Measurements from ENCODE around the gene PNRC2. TPM values are rescaled to one million over a fixed set of nuclear protein-coding genes. Genes with fewer than 3 reads are reported as not detected.
"Not testable (repeated sequence)": the region's sequence is repeated elsewhere in the genome, so short reads cannot be mapped to it uniquely, and the experiment has no call there.

PNRC2 gene
- total RNA-seq, 1 donor from 2014 or later = 134 TPM

DNA sequence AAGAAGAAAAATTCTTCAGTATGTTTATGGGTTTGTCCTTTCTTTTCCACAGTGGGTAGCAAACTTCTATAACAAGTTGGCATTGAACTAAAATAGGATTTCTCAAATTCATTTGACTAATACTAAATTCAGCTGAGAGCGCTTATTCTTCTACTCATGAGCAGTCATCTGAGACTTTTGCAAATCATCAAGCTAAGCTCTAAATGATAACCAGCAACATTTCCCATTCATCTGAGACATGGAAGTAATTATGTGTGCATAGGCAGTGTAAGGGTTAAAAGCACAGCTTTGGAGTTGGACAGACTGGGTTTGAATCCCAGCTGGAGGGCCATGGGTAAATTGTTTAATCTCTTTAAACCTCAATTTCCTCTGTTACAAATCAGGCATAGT, 28.1 kb upstream of the PNRC2 start:
- Mint-ChIP-seq H3K27me3 (ENCODE audit: low read depth) (no peaks in the 10 kb centered on the region), H3K27ac (peak overlapping the region; percentile 99), H3K4me1 (peaks cover 17% of the 10 kb centered on the region), H3K4me3 (no peak overlapping the region), H3K9me3 (no peaks in the 10 kb centered on the region), H3K36me3 (no peaks in the 10 kb centered on the region)
- TF ChIP-seq, protein P1, sequence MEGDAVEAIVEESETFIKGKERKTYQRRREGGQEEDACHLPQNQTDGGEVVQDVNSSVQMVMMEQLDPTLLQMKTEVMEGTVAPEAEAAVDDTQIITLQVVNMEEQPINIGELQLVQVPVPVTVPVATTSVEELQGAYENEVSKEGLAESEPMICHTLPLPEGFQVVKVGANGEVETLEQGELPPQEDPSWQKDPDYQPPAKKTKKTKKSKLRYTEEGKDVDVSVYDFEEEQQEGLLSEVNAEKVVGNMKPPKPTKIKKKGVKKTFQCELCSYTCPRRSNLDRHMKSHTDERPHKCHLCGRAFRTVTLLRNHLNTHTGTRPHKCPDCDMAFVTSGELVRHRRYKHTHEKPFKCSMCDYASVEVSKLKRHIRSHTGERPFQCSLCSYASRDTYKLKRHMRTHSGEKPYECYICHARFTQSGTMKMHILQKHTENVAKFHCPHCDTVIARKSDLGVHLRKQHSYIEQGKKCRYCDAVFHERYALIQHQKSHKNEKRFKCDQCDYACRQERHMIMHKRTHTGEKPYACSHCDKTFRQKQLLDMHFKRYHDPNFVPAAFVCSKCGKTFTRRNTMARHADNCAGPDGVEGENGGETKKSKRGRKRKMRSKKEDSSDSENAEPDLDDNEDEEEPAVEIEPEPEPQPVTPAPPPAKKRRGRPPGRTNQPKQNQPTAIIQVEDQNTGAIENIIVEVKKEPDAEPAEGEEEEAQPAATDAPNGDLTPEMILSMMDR (IDR thresholded peaks at IDR 0.05; ENCODE audit: unreplicated experiment) = no peak
- DNase-seq (ENCODE audit: low spot score in 2 of 2, unreplicated experiment in 2 of 2) = no peak

DNA sequence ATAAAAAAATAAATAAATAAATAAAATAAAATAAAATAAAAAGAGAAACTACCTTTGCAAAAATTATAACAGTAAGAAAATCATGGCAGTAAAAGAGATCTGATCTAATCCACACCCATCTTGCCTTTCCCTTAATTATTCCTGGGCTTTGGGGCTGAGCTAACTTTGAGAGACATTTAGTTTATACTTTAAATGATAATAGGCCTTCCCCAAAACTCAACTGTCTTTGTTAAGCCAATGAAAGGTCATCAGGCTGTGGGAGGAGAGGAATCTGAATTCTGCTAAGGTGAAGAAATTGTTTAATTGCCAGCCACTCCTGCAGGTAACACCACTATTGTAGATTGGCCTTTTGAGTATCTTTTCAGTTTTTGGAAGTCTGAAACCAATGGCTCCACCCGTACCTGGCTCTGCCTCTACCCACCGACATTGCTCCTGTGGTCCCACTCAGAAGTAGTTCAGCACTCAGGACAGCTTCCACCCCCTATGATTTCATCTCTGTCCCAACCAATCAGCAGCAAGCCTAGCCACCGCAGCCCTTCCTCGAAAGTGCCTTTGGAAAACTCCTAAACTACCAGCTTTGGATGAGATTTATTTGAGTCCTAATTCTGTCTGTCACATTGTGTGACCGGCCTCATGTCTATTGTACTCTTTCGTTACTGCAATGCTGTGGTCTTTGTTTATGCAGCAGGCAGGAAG, 23.0 kb upstream of the PNRC2 start:
- Mint-ChIP-seq H3K27me3 (ENCODE audit: low read depth) (no peaks in the 10 kb centered on the region), H3K4me3 (no peak overlapping the region), H3K27ac (no peak overlapping the region), H3K4me1 (peaks cover 6% of the 10 kb centered on the region), H3K36me3 (no peaks in the 10 kb centered on the region), H3K9me3 (no peaks in the 10 kb centered on the region)
- no peak for DNase-seq (ENCODE audit: low spot score in 2 of 2, unreplicated experiment in 2 of 2)
- TF ChIP-seq, protein P1 (IDR thresholded peaks at IDR 0.05; ENCODE audit: unreplicated experiment) = no peak

DNA sequence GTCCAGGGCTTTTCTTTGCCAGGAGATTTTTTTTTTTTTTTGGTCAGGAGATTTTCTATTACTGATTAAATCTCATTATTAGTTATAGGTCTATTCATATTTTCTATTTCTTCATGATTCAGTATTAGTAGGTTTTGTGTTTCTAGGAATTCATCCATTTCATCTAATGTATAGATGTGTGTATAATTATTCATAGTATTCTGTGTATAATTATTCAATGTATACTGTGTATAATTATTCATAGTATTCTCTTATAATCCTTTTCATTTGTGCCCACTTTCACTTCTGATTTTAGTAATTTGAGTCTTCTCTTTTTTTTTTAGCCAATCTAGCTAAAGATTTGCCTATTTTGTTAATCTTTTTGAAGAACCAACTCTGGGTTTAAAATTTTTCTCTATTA, 12.3 kb upstream of the PNRC2 start:
- Mint-ChIP-seq H3K27me3 (ENCODE audit: low read depth) (no peaks in the 10 kb centered on the region), H3K4me3 (no peak overlapping the region), H3K27ac (no peak overlapping the region), H3K36me3 (peaks cover 2% of the 10 kb centered on the region), H3K4me1 (peaks cover 2% of the 10 kb centered on the region), H3K9me3 (peaks cover 20% of the 10 kb centered on the region)
- DNase-seq (ENCODE audit: low spot score in 2 of 2, unreplicated experiment in 2 of 2) = no peak
- TF ChIP-seq, protein P1 (IDR thresholded peaks at IDR 0.05; ENCODE audit: unreplicated experiment) = no peak

DNA sequence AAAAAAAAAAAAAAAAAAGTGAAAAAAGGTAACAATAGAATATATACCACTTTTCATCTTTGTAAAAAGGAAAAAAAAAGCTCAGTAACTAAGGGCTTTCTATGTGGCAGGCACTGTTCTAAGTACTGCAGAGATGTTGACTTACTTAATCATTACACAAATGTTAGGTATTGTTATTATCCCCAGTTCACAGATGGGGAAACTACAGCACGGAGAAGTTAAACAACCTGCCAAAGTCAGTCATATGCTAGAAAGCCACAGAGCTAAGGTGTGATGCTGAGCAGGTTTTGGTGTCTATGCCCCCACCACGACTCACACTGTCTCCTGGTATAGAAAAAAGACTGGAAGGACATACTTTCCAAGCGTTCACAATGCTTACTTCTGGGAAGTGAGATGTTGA, 6.6 kb upstream of the PNRC2 start:
- Mint-ChIP-seq H3K27ac (no peak overlapping the region), H3K4me1 (peaks cover 24% of the 10 kb centered on the region), H3K9me3 (peaks cover 3% of the 10 kb centered on the region), H3K36me3 (no peaks in the 10 kb centered on the region), H3K27me3 (ENCODE audit: low read depth) (no peaks in the 10 kb centered on the region), H3K4me3 (no peak overlapping the region)
- no peak for DNase-seq (ENCODE audit: low spot score in 2 of 2, unreplicated experiment in 2 of 2)
- TF ChIP-seq, protein P1 (IDR thresholded peaks at IDR 0.05; ENCODE audit: unreplicated experiment) = no peak

DNA sequence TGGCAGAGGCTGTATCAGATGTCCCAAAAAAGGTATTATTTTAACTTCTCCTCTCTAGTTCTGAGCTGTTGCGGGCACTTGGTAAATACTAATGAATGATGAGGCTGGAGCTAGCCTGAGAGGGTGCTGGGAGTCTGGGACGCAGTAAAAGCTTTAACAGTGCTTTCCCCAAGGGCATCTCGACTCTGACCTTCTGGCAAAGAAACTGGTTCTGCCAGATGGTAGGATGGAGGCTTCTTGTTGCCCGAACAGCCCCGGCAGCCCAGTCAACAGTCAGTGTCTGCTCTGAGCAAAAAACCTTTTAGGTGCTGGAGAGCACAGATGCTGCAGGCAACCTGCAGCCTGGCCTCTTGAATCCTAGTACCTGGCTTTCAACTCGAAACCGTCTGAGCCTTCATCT, 2.5 kb upstream of the PNRC2 start:
- peak overlapping the region; percentile 94 for H3K27ac Mint-ChIP-seq
- peak overlapping the region; percentile 31 for H3K4me3 Mint-ChIP-seq
- peaks cover 44% of the 10 kb centered on the region for H3K4me1 Mint-ChIP-seq

DNA sequence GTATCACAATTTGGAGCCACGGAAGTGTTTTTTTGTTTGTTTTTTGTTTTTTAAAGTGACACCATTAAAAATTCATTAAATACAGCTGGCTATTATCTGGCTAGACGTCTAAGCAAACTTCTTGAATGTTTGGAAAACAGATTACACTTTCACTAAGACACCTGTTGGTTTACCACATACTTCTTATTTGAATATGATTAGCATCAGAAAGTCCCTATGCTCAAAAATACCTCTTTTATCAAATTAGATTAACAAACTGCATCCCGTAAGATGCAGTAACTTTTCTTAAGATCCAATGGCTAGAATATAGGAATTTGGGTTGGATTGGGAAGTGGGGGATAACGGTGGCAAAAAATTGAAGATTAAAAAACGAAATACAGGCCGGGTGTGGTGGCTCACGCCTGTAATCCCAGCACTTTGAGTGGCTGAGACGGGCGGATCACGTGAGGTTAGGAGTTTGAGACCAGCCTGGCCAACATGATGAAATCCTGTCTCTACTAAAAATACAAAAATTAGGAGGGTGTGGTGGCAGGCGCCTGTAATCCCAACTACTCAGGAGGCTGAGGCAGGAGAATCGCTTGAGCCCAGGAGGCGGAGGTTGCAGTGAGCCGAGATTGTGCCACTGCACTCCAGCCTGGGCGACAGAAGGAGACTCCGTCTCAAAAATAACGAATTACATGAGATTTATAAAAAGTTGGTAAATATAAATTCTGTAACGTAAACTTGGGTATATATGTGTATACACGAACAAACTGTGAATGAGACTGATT, 1.4 kb upstream of the PNRC2 start:
- DNase-seq (ENCODE audit: low spot score in 2 of 2, unreplicated experiment in 2 of 2); H3K9me3 Mint-ChIP-seq; H3K27me3 Mint-ChIP-seq (ENCODE audit: low read depth); H3K36me3 Mint-ChIP-seq: not testable (repeated sequence)
- Mint-ChIP-seq H3K4me1 (peaks cover 50% of the 10 kb centered on the region), H3K27ac (peak overlapping the region; percentile 100), H3K4me3 (peak overlapping the region; percentile 100)

More for the DNA sequence above, 2.5 kb upstream of the PNRC2 start:
- TF ChIP-seq, protein P1 (IDR thresholded peaks at IDR 0.05; ENCODE audit: unreplicated experiment) = no peak
- H3K36me3 Mint-ChIP-seq = no peaks in the 10 kb centered on the region
- no peak for DNase-seq (ENCODE audit: low spot score in 2 of 2, unreplicated experiment in 2 of 2)
- H3K27me3 Mint-ChIP-seq (ENCODE audit: low read depth) = no peaks in the 10 kb centered on the region
- H3K9me3 Mint-ChIP-seq = no peaks in the 10 kb centered on the region

Data from mesothelial cell of epicardium (in vitro differentiated cells).